Bone marrow (tissue), 2 donors: Measurements from ENCODE around the gene GDPD5.

Experiments used
- DNase-seq, 2 donors: peaks; one replicate each; lab custom pipeline; 2025; lab: John Stamatoyannopoulos, UW

GDPD5 gene

GRCh38 chr11:75490221-75491181 is 35.2 kb downstream of the GDPD5 start:
- DNase-seq, result no peak

GRCh38 chr11:75487365-75487764 is 38.4 kb downstream of the GDPD5 start:
- no peak for DNase-seq

GRCh38 chr11:75485742-75486141 is 40.0 kb downstream of the GDPD5 start:
- no peak for DNase-seq

GRCh38 chr11:75482931-75483469 is 42.7 kb downstream of the GDPD5 start:
- DNase-seq, result no peak

GRCh38 chr11:75481922-75482606 is 43.7 kb downstream of the GDPD5 start:
- no peak for DNase-seq

GRCh38 chr11:75481223-75481921 is 44.4 kb downstream of the GDPD5 start:
- DNase-seq, result no peak

GRCh38 chr11:75480185-75481175 is 45.3 kb downstream of the GDPD5 start:
- DNase-seq, result no peak

GRCh38 chr11:75479597-75480145 is 46.1 kb downstream of the GDPD5 start:
- DNase-seq, result no peak

- no peak for DNase-seq
These were observed 46.8 kb downstream of the GDPD5 start for GRCh38 chr11:75478783-75479596.

- DNase-seq, result no peak
These were observed 48.2 kb downstream of the GDPD5 start for GRCh38 chr11:75477614-75477935.

GRCh38 chr11:75476739-75477613 is 48.8 kb downstream of the GDPD5 start:
- DNase-seq, result no peak

- DNase-seq, result peak in 1 of 2 donors; percentile 33
These were observed 49.7 kb downstream of the GDPD5 start for GRCh38 chr11:75475767-75476650.

- peak; percentile 17 to 70 for DNase-seq
These were observed 50.6 kb downstream of the GDPD5 start for GRCh38 chr11:75474878-75475766.

- peak in 1 of 2 donors; percentile 55 for DNase-seq
These were observed 51.5 kb downstream of the GDPD5 start for GRCh38 chr11:75474240-75474639.

GRCh38 chr11:75473684-75474083 is 52.1 kb downstream of the GDPD5 start:
- DNase-seq, result no peak

- no peak for DNase-seq
These were observed 53.5 kb downstream of the GDPD5 start for GRCh38 chr11:75472081-75472732.
